GM21723 (cell line): ENCODE data around the gene ANKRD34A.

Source experiments
- ATAC-seq: cut with Tn5 transposase; IDR thresholded peaks from one replicate; pipeline ENCODE4 v1.9.1; 2021; ENCODE audit warnings: mild to moderate bottlenecking, moderate library complexity; ENCODE audit not compliant: unreplicated experiment

ANKRD34A gene

GRCh38 chr1:145912128-145912641, 52.2 kb downstream of the ANKRD34A start:
- ATAC-seq: no peak
